Measurements from ENCODE around the gene KLHDC4. TPM values are rescaled to one million over a fixed set of nuclear protein-coding genes. Genes with fewer than 3 reads are reported as not detected.
A peak's percentile ranks its signal among the peaks of the same experiment; 100 is the strongest.

The KLHDC4 gene
- total and polyA plus RNA-seq, 9 of the 15 experiments (the other 6 are each of a cell fraction or from before 2014, with no cell fraction given) = 1.3 to 68.1 (median 32.8) TPM

DNA sequence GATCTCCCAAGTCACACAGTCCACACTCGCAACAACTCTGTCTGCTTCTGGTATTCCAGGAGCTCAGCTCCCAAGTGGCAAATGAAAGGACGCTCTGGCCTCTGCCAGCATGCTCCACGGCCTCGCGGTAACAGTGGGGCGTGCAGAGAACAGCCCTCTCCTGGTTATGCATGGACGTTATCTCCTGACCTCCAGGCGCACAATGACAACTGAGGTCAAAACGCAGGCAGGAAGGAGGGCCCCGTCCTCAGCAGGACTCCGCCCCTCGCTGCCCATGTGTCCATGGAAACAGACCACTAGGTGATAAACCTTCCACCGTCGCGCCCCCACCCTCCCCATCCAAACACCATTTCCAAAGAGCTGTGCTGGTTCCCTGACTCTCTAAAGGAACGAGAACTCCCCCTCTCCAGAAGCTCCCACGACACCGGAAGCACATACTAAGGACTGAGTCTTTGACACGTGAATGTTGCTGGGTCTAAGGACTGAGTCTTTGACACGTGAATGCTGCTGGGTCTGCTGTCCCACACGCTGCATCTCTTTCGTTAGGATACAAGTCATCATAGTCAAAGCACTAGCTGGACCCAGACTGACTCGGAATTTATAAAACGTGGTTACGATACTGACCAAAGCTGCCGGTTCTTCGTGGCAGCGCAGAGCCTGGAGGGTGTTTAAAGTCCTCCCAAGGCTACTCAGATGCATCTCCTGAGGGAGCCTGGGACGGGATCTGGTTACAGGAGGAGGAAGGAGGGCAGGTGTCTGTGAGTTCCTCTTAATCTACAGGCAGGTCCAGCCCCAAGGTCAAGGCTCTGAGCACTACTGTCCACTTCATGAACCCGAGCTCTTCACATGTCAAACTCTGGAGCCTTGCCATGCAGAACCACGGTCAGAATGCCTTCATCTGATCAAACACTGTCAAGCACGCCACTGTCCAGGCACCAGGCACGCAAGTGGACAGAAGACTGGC lies 43.9 kb downstream of the KLHDC4 start (continued):
- no peak for TF ChIP-seq ZHX1 (conservative IDR thresholded peaks at IDR 0.05; ENCODE audit: low read length)
- TF ChIP-seq ZBTB2 (IDR thresholded peaks at IDR 0.05) = peak; percentile 62; the same call in 1 of the 2 replicates
- TF ChIP-seq GTF2A2 (tag; IDR thresholded peaks at IDR 0.05) = no peak
- TF ChIP-seq RBM39 (optimal IDR thresholded peaks at IDR 0.05; ENCODE audit: low read depth, low read length) = no peak
- peak; percentile 79 for TF ChIP-seq HDAC2 (IDR thresholded peaks at IDR 0.05)
- TF ChIP-seq RFX1 (IDR thresholded peaks at IDR 0.05) = peak; percentile 93
- TF ChIP-seq YBX1 (IDR thresholded peaks at IDR 0.05) = no peak
- TF ChIP-seq, protein P1, sequence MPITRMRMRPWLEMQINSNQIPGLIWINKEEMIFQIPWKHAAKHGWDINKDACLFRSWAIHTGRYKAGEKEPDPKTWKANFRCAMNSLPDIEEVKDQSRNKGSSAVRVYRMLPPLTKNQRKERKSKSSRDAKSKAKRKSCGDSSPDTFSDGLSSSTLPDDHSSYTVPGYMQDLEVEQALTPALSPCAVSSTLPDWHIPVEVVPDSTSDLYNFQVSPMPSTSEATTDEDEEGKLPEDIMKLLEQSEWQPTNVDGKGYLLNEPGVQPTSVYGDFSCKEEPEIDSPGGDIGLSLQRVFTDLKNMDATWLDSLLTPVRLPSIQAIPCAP (CRISPR knock-in tag; IDR thresholded peaks at IDR 0.05; ENCODE audit: borderline replicate concordance) = no peak
- TF ChIP-seq FOSL1 (tag; conservative IDR thresholded peaks at IDR 0.05) = no peak
- TF ChIP-seq NCOA4 (IDR thresholded peaks at IDR 0.05; ENCODE audit: partially characterized antibody) = no peak
- TF ChIP-seq ZFP30 (CRISPR knock-in tag; IDR thresholded peaks at IDR 0.05; ENCODE audit: borderline replicate concordance) = no peak
- TF ChIP-seq STAT5B (CRISPR knock-in tag; IDR thresholded peaks at IDR 0.05) = no peak
- TF ChIP-seq VEZF1 (CRISPR knock-in tag; IDR thresholded peaks at IDR 0.05) = peak; percentile 63
- TF ChIP-seq ZNF507 (tag; conservative IDR thresholded peaks at IDR 0.05) = no peak
- no peak for TF ChIP-seq NFRKB (IDR thresholded peaks at IDR 0.05; ENCODE audit: low read depth)
- TF ChIP-seq, protein P2, sequence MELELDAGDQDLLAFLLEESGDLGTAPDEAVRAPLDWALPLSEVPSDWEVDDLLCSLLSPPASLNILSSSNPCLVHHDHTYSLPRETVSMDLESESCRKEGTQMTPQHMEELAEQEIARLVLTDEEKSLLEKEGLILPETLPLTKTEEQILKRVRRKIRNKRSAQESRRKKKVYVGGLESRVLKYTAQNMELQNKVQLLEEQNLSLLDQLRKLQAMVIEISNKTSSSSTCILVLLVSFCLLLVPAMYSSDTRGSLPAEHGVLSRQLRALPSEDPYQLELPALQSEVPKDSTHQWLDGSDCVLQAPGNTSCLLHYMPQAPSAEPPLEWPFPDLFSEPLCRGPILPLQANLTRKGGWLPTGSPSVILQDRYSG (tag; conservative IDR thresholded peaks at IDR 0.05; ENCODE audit: low read depth) = no peak
- TF ChIP-seq SRSF9 (IDR thresholded peaks at IDR 0.05; ENCODE audit: borderline replicate concordance, low read depth, low read length) = no peak
- TF ChIP-seq HDGF (IDR thresholded peaks at IDR 0.05) = no peak
